HG03457 (cell line): Measurements from ENCODE around the gene PIGR.

Experiments
- ATAC-seq: cut with Tn5 transposase; IDR thresholded peaks from one replicate; pipeline ENCODE4 v1.9.1; 2021; ENCODE audit warnings: moderate number of reproducible peaks; ENCODE audit not compliant: unreplicated experiment

The PIGR gene

GRCh38 chr1:206892351-206892984 is 53.8 kb downstream of the PIGR start:
- ATAC-seq: no peak

- no peak for ATAC-seq
These were observed 54.9 kb downstream of the PIGR start for GRCh38 chr1:206891412-206891811.

GRCh38 chr1:206890125-206891060 is 55.9 kb downstream of the PIGR start:
- ATAC-seq: no peak

GRCh38 chr1:206887701-206888100 is 58.6 kb downstream of the PIGR start:
- ATAC-seq: no peak

- ATAC-seq: no peak
These were observed 59.4 kb downstream of the PIGR start for GRCh38 chr1:206886831-206887230.

- no peak for ATAC-seq
These were observed 60.8 kb downstream of the PIGR start for GRCh38 chr1:206885341-206886060.

- ATAC-seq: no peak
These were observed 62.4 kb downstream of the PIGR start for GRCh38 chr1:206883876-206884275.

GRCh38 chr1:206883160-206883559 is 63.1 kb downstream of the PIGR start:
- no peak for ATAC-seq

GRCh38 chr1:206882555-206882954 is 63.7 kb downstream of the PIGR start:
- no peak for ATAC-seq

- ATAC-seq: no peak
These were observed 66.0 kb downstream of the PIGR start for GRCh38 chr1:206880314-206880713.
